H9 (cell line): ENCODE data around the gene TMEM176A. TPM values are rescaled to one million over a fixed set of nuclear protein-coding genes. Genes with fewer than 3 reads are reported as not detected.

Experiments
- DNase-seq: peaks from one replicate; pipeline ENCODE4 v3.0.0-alpha.2; 2017
- H2AFZ ChIP-seq: one replicate; pipeline ENCODE4 v1.6.1; 2013; ENCODE audit warnings: mild to moderate bottlenecking, low read length, control low read depth, moderate library complexity
- H2AK5ac ChIP-seq: 2 replicates; pipeline ENCODE4 v1.6.1; 2013; ENCODE audit warnings: low read length, control low read depth, mixed read lengths; ENCODE audit not compliant: insufficient read length
- H2BK120ac ChIP-seq: one replicate; pipeline ENCODE4 v1.6.1; 2013; ENCODE audit warnings: low read depth, mild to moderate bottlenecking, low read length, control low read depth, inconsistent platforms; ENCODE audit not compliant: poor library complexity, severe bottlenecking
- H2BK12ac ChIP-seq: 2 replicates; pipeline ENCODE4 v1.6.1; 2013; ENCODE audit warnings: low read length, control low read depth, mixed read lengths, low read depth; ENCODE audit not compliant: insufficient read length
- H2BK15ac ChIP-seq: 2 replicates; pipeline ENCODE4 v1.6.1; 2013; ENCODE audit warnings: low read depth, low read length, control low read depth
- H2BK20ac ChIP-seq: one replicate; pipeline ENCODE4 v1.6.1; 2013; ENCODE audit warnings: low read depth, mild to moderate bottlenecking, low read length, control low read depth, inconsistent platforms; ENCODE audit not compliant: poor library complexity, severe bottlenecking
- H2BK5ac ChIP-seq: 2 replicates; pipeline ENCODE4 v1.6.1; 2013; ENCODE audit warnings: low read length, control low read depth, mixed read lengths; ENCODE audit not compliant: insufficient read length
- H3K14ac ChIP-seq: 2 replicates; pipeline ENCODE4 v1.6.1; 2013; ENCODE audit warnings: low read length, control low read depth; ENCODE audit not compliant: insufficient read depth
- H3K18ac ChIP-seq: 2 replicates; pipeline ENCODE4 v1.6.1; 2013; ENCODE audit warnings: low read depth, mild to moderate bottlenecking, mixed read lengths, low read length, control low read depth; ENCODE audit not compliant: insufficient read length
- H3K23ac ChIP-seq: 2 replicates; pipeline ENCODE4 v1.6.1; 2013; ENCODE audit warnings: low read length, control low read depth, mixed read lengths, low read depth; ENCODE audit not compliant: insufficient read length
- H3K23me2 ChIP-seq: 2 replicates; pipeline ENCODE4 v1.6.1; 2013; ENCODE audit warnings: low read depth, mild to moderate bottlenecking, mixed read lengths, low read length, control low read depth; ENCODE audit not compliant: insufficient read length, poor library complexity, severe bottlenecking
- H3K27ac ChIP-seq: 2 replicates; pipeline ENCODE4 v1.5.1; 2013; ENCODE audit warnings: low read length, control low read depth, mixed read lengths, low read depth; ENCODE audit not compliant: insufficient read length
- H3K27me3 ChIP-seq: 2 replicates; pipeline ENCODE4 v1.6.1; 2013; ENCODE audit warnings: low read length, control low read depth, inconsistent platforms; ENCODE audit not compliant: insufficient read depth
- H3K4ac ChIP-seq: 2 replicates; pipeline ENCODE4 v1.6.1; 2013; ENCODE audit warnings: low read depth, mild to moderate bottlenecking, control low read depth, inconsistent platforms, low read length, moderate library complexity
- H3K4me1 ChIP-seq: 2 replicates; pipeline ENCODE4 v1.6.1; 2013; ENCODE audit warnings: low read length, control low read depth, inconsistent platforms; ENCODE audit not compliant: insufficient read depth
- H3K4me2 ChIP-seq: 2 replicates; pipeline ENCODE4 v1.6.1; 2013; ENCODE audit warnings: low read length, control low read depth, mixed read lengths; ENCODE audit not compliant: insufficient read length, insufficient read depth
- H3K56ac ChIP-seq: 2 replicates; pipeline ENCODE4 v1.6.1; 2013; ENCODE audit warnings: low read depth, mild to moderate bottlenecking, mixed read lengths, low read length, control low read depth; ENCODE audit not compliant: insufficient read length
- H3K79me1 ChIP-seq: 2 replicates; pipeline ENCODE4 v1.6.1; 2013; ENCODE audit warnings: low read depth, mild to moderate bottlenecking, moderate library complexity, low read length, control low read depth, inconsistent platforms; ENCODE audit not compliant: insufficient read depth, poor library complexity, severe bottlenecking
- H3K79me2 ChIP-seq: 2 replicates; pipeline ENCODE4 v1.6.1; 2013; ENCODE audit warnings: low read length, control low read depth, inconsistent platforms; ENCODE audit not compliant: insufficient read depth
- H3K9ac ChIP-seq: 2 replicates; pipeline ENCODE4 v1.6.1; 2013; ENCODE audit warnings: low read length, control low read depth, mixed read lengths; ENCODE audit not compliant: insufficient read length; ENCODE audit errors: extremely low read depth
- H3K9me3 ChIP-seq: one replicate; pipeline ENCODE4 v1.6.1; 2013; ENCODE audit warnings: low read depth, low read length, inconsistent platforms; ENCODE audit not compliant: control insufficient read depth
- H3T11ph ChIP-seq: one replicate; pipeline ENCODE4 v1.6.1; 2013; ENCODE audit warnings: mild to moderate bottlenecking, low read length, control low read depth, inconsistent platforms
- H4K20me1 ChIP-seq: one replicate; pipeline ENCODE4 v1.6.1; 2013; ENCODE audit not compliant: control insufficient read depth, insufficient read length, insufficient read depth
- H4K5ac ChIP-seq: 2 replicates; pipeline ENCODE4 v1.6.1; 2013; ENCODE audit warnings: low read depth, mild to moderate bottlenecking, mixed read lengths, low read length, control low read depth; ENCODE audit not compliant: insufficient read length
- H4K8ac ChIP-seq: replicated peaks from 2 replicates; pipeline ENCODE4 v1.6.1; 2013; ENCODE audit warnings: low read length, control low read depth, mixed read lengths, low read depth; ENCODE audit not compliant: insufficient read length
- H4K91ac ChIP-seq: 2 replicates; pipeline ENCODE4 v1.6.1; 2013; ENCODE audit warnings: low read depth, mild to moderate bottlenecking, moderate library complexity, mixed read lengths, low read length, control low read depth; ENCODE audit not compliant: insufficient read length
- H3K27ac Mint-ChIP-seq, 3 experiments: 2 replicates in 2 of 3; 3 replicates in 1 of 3; pipeline ENCODE4 v1.8.0; 2020 to 2021; ENCODE audit warnings: mixed read lengths in 3 of 3, mild to moderate bottlenecking in 1 of 3, moderate library complexity in 1 of 3
- H3K27me3 Mint-ChIP-seq: 2 replicates; pipeline ENCODE4 v1.8.0; 2021; ENCODE audit warnings: low read depth, mild to moderate bottlenecking, moderate library complexity, mixed read lengths
- H3K36me3 Mint-ChIP-seq, 3 experiments: 2 replicates in 2 of 3; 3 replicates in 1 of 3; pipeline ENCODE4 v1.8.0; 2020 to 2021; ENCODE audit warnings: low read depth in 3 of 3, mixed read lengths in 3 of 3; ENCODE audit not compliant: insufficient read depth in 1 of 3
- H3K4me1 Mint-ChIP-seq, 2 experiments: 2 replicates each; pipeline ENCODE4 v1.8.0; 2020; ENCODE audit warnings: mixed read lengths in 2 of 2
- H3K4me3 Mint-ChIP-seq, 2 experiments: 2 replicates in 1 of 2; 3 replicates in 1 of 2; pipeline ENCODE4 v1.8.0; 2020 to 2021; ENCODE audit warnings: mild to moderate bottlenecking in 2 of 2, mixed read lengths in 2 of 2, moderate library complexity in 1 of 2
- H3K9me3 Mint-ChIP-seq, 2 experiments: 2 replicates in 1 of 2; 3 replicates in 1 of 2; pipeline ENCODE4 v1.8.0; 2020; ENCODE audit warnings: mild to moderate bottlenecking in 2 of 2, mixed read lengths in 2 of 2, moderate library complexity in 1 of 2
- CTCF ChIP-seq: fragments of 200-600 bp; sonication (generic); conservative IDR thresholded peaks from 3 replicates; pipeline ENCODE4 v1.8.0; 2021; ENCODE audit warnings: antibody characterized with exemption, mild to moderate bottlenecking
- WGBS: extraction: QIAGEN DNeasy Blood & Tissue Kit; methylation state at CpG from one replicate; pipeline ENCODE4 v1.1.7; 2013; ENCODE audit warnings: missing lambda C conversion rate, low lambda C conversion rate, mixed read lengths; ENCODE audit not compliant: insufficient read length; ENCODE audit errors: extremely low coverage; 5-methylcytosine and 5-hydroxymethylcytosine counted together
- total RNA-seq: library from RNA; stranded (reverse); gene quantifications from 2 replicates; pipeline ENCODE4 v1.2.1, GENCODE V29; 2021

Gene TMEM176A
- total RNA-seq, 1 experiment from 2014 or later, result not detected

DNA sequence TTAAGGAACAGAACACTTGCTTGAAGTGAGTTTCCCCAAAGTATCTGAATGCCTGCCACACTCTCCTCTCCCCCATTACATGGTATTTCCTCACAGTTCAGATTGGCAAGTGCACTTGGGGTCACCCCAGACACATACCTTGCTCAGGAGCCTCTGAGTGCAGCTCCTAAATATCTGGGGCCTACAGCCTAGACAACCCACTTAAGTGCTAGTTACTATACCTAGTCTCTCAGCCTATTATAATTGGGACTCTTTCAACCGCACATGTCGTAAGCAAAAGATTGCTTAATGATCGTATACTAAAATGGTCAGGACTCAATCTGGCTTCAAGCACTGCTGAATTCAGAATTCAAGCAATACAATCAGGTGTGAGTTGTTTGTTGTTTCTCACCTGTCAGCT is 20.3 kb upstream of the TMEM176A start:
- no peak overlapping the region for H4K91ac ChIP-seq
- no peaks in the 10 kb centered on the region for H4K20me1 ChIP-seq
- no peak overlapping the region for H4K8ac ChIP-seq
- no peak overlapping the region for H3K9ac ChIP-seq
- no peak overlapping the region for H3K14ac ChIP-seq
- no peaks in the 10 kb centered on the region for H3K4me1 ChIP-seq
- H2BK120ac ChIP-seq, result no peak overlapping the region
- H4K5ac ChIP-seq, result no peak overlapping the region
- no peaks in the 10 kb centered on the region for H3K27me3 ChIP-seq
- DNase-seq, result no peak
- H3K23me2 ChIP-seq, result no peaks in the 10 kb centered on the region
- no peak overlapping the region for H3K4ac ChIP-seq
- no peak overlapping the region for H2BK20ac ChIP-seq
- H3K79me1 ChIP-seq, result no peaks in the 10 kb centered on the region
- H3K79me2 ChIP-seq, result no peaks in the 10 kb centered on the region
- no peak overlapping the region for H3K18ac ChIP-seq
- H3T11ph ChIP-seq, result no peak overlapping the region
- Mint-ChIP-seq H3K4me3 (no peak overlapping the region), H3K27me3 (peaks cover 53% of the 10 kb centered on the region), H3K27ac (no peak overlapping the region), H3K4me1 (no peaks in the 10 kb centered on the region), H3K9me3 (no peaks in the 10 kb centered on the region), H3K36me3 (no peaks in the 10 kb centered on the region; a peak in 1 of 7 replicates)
- no peak overlapping the region for H3K27ac ChIP-seq
- no peak overlapping the region for H3K23ac ChIP-seq
- no peak overlapping the region for H2AFZ ChIP-seq
- no peak overlapping the region for H3K56ac ChIP-seq
- TF ChIP-seq CTCF, result no peak
- no peak overlapping the region for H2BK5ac ChIP-seq
- H2BK15ac ChIP-seq, result no peak overlapping the region
- H3K4me2 ChIP-seq, result no peak overlapping the region
- no peak overlapping the region for H2BK12ac ChIP-seq
- H3K9me3 ChIP-seq, result no peaks in the 10 kb centered on the region
- no peak overlapping the region for H2AK5ac ChIP-seq
- WGBS, result no CpG with 5 or more reads among the region's 3 CpGs
